Activated naive CD4-positive, alpha-beta T cell treated with anti-CD3 and anti-CD28 coated beads for 36 hours (primary cell): ENCODE data around the gene SGCA. TPM values are rescaled to one million over a fixed set of nuclear protein-coding genes. Genes with fewer than 3 reads are reported as not detected.

Source experiments
- CTCF ChIA-PET: fragments of 350-600 bp; sonication (Branson Sonifier 250); formaldehyde crosslinking; loops from one replicate; lab custom pipeline; 2021; ENCODE audit warnings: antibody characterized with exemption; lab: Charles Lee
- DNase-seq: peaks from one replicate; pipeline ENCODE4 v3.0.0-alpha.2; 2020
- H3K27ac Mint-ChIP-seq: one replicate; pipeline ENCODE4 v1.8.0; 2021; ENCODE audit warnings: mild to moderate bottlenecking, mixed read lengths
- H3K27me3 Mint-ChIP-seq: one replicate; pipeline ENCODE4 v1.8.0; 2021; ENCODE audit warnings: low read depth, mixed read lengths
- H3K36me3 Mint-ChIP-seq: one replicate; pipeline ENCODE4 v1.8.0; 2021; ENCODE audit warnings: low read depth, mixed read lengths
- H3K4me1 Mint-ChIP-seq: one replicate; pipeline ENCODE4 v1.8.0; 2021; ENCODE audit warnings: low read depth, mixed read lengths
- H3K4me3 Mint-ChIP-seq: one replicate; pipeline ENCODE4 v1.8.0; 2021; ENCODE audit warnings: mild to moderate bottlenecking, moderate library complexity, mixed read lengths
- H3K9me3 Mint-ChIP-seq: one replicate; pipeline ENCODE4 v1.8.0; 2021; ENCODE audit warnings: mixed read lengths
- intact Hi-C: fragments of 100-400 bp; cut with micrococcal nuclease; formaldehyde crosslinking; loops from one replicate; pipeline ENCODE4 v1.15.1; 2023
- total RNA-seq, 2 experiments: library from RNA; stranded (reverse); gene quantifications; one replicate each; pipeline ENCODE4 v1.2.3, GENCODE V29; 2021

The SGCA gene
- total RNA-seq, 2 experiments from 2014 or later = 0.14 TPM; not detected in 1

DNA sequence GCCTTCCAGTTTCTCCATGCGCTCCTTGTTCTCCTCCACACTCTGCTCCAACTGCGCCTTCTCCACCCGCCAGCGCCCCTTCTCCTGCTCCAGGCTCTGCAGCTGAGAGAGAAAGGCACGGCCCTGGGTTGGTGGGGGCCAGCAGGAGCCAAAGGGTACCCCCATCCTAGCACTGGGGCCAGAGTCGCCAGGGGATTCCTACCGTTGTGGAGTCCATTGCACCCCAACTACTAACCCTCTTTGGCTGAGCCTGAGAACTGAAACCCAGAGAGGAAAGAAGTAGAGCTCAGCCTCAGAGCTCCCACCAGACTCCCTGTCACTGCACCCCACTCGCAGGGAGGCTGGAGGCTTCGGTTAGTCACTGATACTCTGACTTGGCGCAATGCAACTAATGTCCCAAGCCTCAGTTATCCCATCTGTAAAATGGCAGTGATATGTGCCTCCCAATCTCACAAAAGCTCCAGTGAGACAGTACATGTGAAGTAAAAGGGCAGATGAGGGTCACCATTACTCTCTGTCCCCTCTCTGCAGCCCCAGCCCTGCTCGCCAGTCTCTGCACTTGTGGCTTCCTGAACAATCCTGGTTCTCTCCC is 29.6 kb upstream of the SGCA start:
- Mint-ChIP-seq H3K9me3 (no peaks in the 10 kb centered on the region), H3K4me3 (no peak overlapping the region), H3K27ac (no peak overlapping the region), H3K36me3 (peaks cover 55% of the 10 kb centered on the region), H3K27me3 (no peaks in the 10 kb centered on the region), H3K4me1 (peaks cover 24% of the 10 kb centered on the region)
- CTCF ChIA-PET = interaction anchor here (0.7 to 2.0 kb wide), 6 partner anchors 16 to 140 kb away, joined by 3 to 6 read pairs (median 4); no protein-coding TSS in a partner anchor
- intact Hi-C loops = no loop called here
- no peak for DNase-seq

DNA sequence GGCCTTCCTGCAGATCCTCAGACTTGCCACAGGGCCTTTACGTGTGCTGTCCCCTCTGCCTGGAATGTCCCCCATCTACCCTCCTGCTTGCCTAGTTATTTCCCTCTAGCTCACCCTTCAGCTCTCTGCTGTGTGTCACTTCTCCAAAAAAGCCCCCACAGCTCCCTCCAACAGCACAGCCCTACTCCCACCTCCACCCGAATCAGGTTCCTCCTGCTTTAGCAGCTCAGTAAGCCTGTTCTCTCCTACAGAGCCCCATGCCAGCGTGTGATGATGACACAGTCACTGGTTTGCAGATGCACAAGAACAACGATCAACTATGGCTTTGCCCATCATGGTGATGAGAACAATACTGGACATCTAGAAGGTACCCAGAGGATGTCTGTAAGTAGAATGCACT is 28.8 kb upstream of the SGCA start:
- no peak overlapping the region for H3K27ac Mint-ChIP-seq
- intact Hi-C loops = no loop called here
- peaks cover 26% of the 10 kb centered on the region for H3K4me1 Mint-ChIP-seq
- CTCF ChIA-PET = interaction anchor here (0.7 to 2.0 kb wide), 6 partner anchors 9 to 140 kb away, joined by 3 to 6 read pairs (median 4); no protein-coding TSS in a partner anchor
- no peak for DNase-seq
- H3K9me3 Mint-ChIP-seq = no peaks in the 10 kb centered on the region
- peaks cover 61% of the 10 kb centered on the region for H3K36me3 Mint-ChIP-seq
- no peak overlapping the region for H3K4me3 Mint-ChIP-seq
- no peaks in the 10 kb centered on the region for H3K27me3 Mint-ChIP-seq

DNA sequence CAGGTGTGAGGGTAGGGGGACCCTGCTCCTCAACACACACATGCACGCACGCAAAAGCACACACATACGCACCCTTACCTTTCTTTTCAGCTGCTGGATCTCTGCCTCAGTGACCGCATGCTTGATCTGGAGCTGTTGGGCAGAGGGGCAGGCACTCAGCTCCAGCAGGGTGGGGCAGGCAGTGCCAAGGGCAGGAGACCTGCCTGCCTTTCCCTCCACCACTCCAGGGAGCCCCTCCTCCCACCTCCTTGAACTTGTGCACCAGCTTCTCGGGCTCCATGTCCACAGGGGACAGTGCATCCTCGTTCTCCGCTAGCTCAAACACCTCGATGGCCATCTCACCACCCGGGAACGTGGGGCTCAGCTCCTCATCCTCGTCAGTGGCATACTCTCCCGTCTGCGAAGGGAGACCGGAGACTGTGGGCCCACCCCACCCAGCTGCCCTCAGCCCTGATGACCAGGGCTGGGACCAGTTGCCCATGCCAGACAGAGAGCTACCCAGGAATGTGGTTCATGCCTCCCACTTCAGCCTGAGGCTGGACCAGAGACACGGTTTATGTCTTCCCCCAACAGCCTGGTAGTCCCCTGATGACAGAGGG is 26.5 kb upstream of the SGCA start:
- no peak for DNase-seq
- no peak overlapping the region for H3K27ac Mint-ChIP-seq
- peaks cover 39% of the 10 kb centered on the region for H3K4me1 Mint-ChIP-seq
- CTCF ChIA-PET = interaction anchor here (0.6 to 4.1 kb wide), 14 partner anchors 8 to 263 kb away, joined by 3 to 44 read pairs (median 6); partner anchors contain the start of genes COL1A1 and PPP1R9B
- H3K27me3 Mint-ChIP-seq = no peaks in the 10 kb centered on the region
- peaks cover 67% of the 10 kb centered on the region for H3K36me3 Mint-ChIP-seq
- no peaks in the 10 kb centered on the region for H3K9me3 Mint-ChIP-seq
- no peak overlapping the region for H3K4me3 Mint-ChIP-seq
- intact Hi-C loops = no loop called here

DNA sequence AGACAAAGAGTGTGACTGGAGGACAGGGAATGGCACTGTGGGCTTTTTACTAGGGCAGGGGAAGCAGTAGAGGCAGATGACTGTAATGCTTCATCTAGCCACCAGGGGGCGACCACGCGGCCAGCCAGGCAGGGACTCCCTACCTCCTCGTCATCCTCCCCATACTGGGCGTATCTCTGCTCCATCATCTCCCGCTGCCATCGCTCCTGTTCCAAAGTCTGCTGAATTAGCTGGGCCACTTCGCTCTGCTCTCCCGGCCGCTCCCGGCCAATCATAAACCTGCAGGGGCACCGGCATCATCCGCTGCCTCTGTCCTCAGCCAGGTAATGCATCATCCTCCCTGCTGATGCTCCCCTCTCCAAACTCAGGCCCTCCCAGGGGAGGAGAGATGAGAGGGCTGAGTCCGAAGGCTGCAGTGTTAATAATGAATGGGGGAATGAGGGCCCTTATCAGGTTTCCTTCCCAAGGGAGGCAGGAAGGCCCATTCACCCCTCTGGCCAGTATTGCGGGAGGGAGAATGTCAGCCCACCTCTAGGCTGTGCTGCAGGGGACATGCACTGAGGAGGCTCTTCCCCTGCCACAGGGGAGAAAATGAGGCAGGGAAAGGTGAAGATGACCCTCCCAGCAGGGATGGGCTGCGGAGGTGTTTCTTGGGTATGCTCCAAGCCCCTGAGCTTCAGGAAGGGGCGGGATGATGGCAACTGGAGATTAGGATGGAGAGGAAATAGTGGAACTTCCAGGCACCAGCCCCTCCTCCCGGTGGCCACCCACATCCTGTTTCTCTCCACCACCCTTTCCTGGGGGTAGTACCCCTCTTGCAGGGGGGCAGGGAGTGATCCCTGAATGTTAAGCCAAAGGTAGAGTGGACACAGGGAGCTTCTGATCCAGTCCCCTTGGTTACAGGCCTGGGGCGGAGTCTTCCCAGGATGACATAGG is 25.6 kb upstream of the SGCA start:
- peaks cover 49% of the 10 kb centered on the region for H3K4me1 Mint-ChIP-seq
- peaks cover 74% of the 10 kb centered on the region for H3K36me3 Mint-ChIP-seq
- peak; percentile 91 for DNase-seq
- CTCF ChIA-PET = interaction anchor here (0.7 to 4.1 kb wide), 14 partner anchors 8 to 389 kb away, joined by 3 to 44 read pairs (median 5); partner anchors contain the start of genes COL1A1 and PPP1R9B
- H3K9me3 Mint-ChIP-seq = no peaks in the 10 kb centered on the region
- H3K27ac Mint-ChIP-seq = peak overlapping the region; percentile 78
- H3K4me3 Mint-ChIP-seq = peak overlapping the region; percentile 44
- intact Hi-C loops = loop anchor here (1.0 kb wide), 4 partner anchors 8 to 58 kb away; no protein-coding TSS in a partner anchor
- no peaks in the 10 kb centered on the region for H3K27me3 Mint-ChIP-seq

GRCh38 chr17:50141026-50141744 is 24.6 kb upstream of the SGCA start:
- no peak overlapping the region for H3K4me3 Mint-ChIP-seq
- H3K4me1 Mint-ChIP-seq = peaks cover 58% of the 10 kb centered on the region
- intact Hi-C loops = no loop called here
- CTCF ChIA-PET = interaction anchor here (0.6 to 4.1 kb wide), 10 partner anchors 7 to 390 kb away, joined by 3 to 44 read pairs (median 12); partner anchors contain the start of gene PPP1R9B
- no peaks in the 10 kb centered on the region for H3K9me3 Mint-ChIP-seq
- peak overlapping the region; percentile 78 for H3K27ac Mint-ChIP-seq
- DNase-seq = no peak
- H3K27me3 Mint-ChIP-seq = no peaks in the 10 kb centered on the region
- H3K36me3 Mint-ChIP-seq = peaks cover 71% of the 10 kb centered on the region

DNA sequence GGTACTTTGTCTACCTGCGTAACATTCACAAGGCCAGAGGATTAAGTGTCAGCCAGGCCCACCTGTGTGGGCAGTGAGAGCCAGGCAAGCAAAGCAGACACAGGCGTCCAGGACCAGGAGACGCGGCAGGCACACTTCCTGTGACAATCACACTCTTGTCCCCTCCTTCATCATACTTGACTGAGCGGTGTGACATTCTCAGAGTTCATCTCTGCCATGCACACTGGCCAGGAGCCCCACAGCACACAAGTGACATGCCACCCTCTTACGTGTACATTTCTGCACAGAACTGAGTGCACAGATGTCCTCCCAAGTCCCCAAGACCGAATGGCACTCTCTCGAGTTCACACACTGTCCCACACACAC is 24.1 kb upstream of the SGCA start:
- Mint-ChIP-seq H3K27ac (peak overlapping the region; percentile 72), H3K9me3 (no peaks in the 10 kb centered on the region), H3K27me3 (no peaks in the 10 kb centered on the region), H3K4me1 (peaks cover 62% of the 10 kb centered on the region), H3K4me3 (no peak overlapping the region), H3K36me3 (peaks cover 67% of the 10 kb centered on the region)
- CTCF ChIA-PET = interaction anchor here (0.6 to 4.1 kb wide), 4 partner anchors 20 to 280 kb away, joined by 4 to 44 read pairs (median 29); no protein-coding TSS in a partner anchor
- intact Hi-C loops = no loop called here
- DNase-seq = no peak

DNA sequence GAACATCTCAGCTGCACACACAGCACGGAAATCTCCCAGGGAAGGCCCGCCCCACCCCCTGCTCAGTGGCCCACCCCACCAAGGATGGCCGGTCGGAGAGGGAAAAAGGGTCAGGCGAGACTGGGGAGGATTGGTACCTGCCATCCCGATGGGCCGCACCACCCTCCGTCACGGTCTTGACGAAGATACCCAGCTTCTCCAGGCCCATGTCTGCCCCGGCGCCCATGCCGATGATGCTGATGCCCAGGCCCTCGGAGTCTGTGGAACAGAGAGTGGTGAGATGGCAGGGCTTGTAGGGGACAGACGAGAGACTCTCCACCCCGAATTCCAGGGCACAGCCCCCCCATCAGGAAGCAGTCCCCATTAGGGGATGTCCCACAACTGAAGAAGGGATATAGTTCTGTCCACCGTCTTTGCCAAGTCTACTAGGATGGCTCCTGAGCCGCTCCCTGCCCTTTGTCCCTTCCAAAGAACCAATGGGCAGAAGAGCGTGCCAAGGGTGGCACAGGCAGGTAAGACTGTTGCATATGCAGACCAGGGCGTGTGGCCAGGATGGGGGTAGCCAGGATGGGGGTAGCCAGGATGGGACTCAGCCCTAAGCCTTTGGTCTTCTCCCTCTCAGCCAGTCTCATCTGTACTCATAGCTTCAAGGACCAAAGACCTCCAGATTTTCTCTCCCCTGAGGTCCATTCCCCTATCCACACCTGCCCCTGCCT is 22.2 kb upstream of the SGCA start:
- intact Hi-C loops = no loop called here
- no peak overlapping the region for H3K4me3 Mint-ChIP-seq
- CTCF ChIA-PET = interaction anchor here (1.3 kb wide), 1 partner anchor 18 kb away, joined by 3 read pairs; no protein-coding TSS in a partner anchor

DNA sequence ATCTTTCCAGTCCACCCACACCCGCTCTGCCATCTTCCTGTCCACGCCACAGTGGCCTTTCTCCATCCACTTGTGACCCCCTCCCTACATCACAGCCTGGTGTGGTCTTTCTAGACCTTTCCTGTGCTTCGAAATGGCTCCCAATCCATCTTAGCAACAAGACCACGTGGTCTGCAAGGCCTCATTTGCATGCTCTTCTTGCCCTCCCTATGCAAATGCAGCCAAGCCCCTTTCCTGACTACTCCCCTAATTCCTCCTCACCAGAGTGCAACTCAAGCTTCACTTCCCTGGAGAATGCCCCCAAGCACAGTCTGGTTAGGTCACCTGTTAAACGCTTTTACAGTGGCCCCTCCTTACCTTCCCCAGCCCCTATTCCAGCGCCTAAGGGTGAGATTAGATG is 21.4 kb upstream of the SGCA start:
- CTCF ChIA-PET = interaction anchor here (1.1 to 3.1 kb wide), 3 partner anchors 17 to 34 kb away, joined by 3 to 13 read pairs (median 4); no protein-coding TSS in a partner anchor
- intact Hi-C loops = no loop called here
- H3K9me3 Mint-ChIP-seq = no peaks in the 10 kb centered on the region
- H3K4me3 Mint-ChIP-seq = no peak overlapping the region
- peaks cover 75% of the 10 kb centered on the region for H3K4me1 Mint-ChIP-seq
- H3K36me3 Mint-ChIP-seq = peaks cover 63% of the 10 kb centered on the region
- no peaks in the 10 kb centered on the region for H3K27me3 Mint-ChIP-seq
- H3K27ac Mint-ChIP-seq = peak overlapping the region; percentile 22
- DNase-seq = no peak

More for the DNA sequence above, 22.2 kb upstream of the SGCA start:
- no peak for DNase-seq
- peak overlapping the region; percentile 22 for H3K27ac Mint-ChIP-seq
- peaks cover 75% of the 10 kb centered on the region for H3K4me1 Mint-ChIP-seq
- H3K36me3 Mint-ChIP-seq = peaks cover 65% of the 10 kb centered on the region
- no peaks in the 10 kb centered on the region for H3K9me3 Mint-ChIP-seq
- H3K27me3 Mint-ChIP-seq = no peaks in the 10 kb centered on the region

GRCh38 chr17:50144845-50145531 is 20.8 kb upstream of the SGCA start:
- Mint-ChIP-seq H3K27me3 (no peaks in the 10 kb centered on the region), H3K4me3 (peak overlapping the region; percentile 39), H3K4me1 (peaks cover 72% of the 10 kb centered on the region), H3K27ac (peak overlapping the region; percentile 76), H3K9me3 (no peaks in the 10 kb centered on the region), H3K36me3 (peaks cover 58% of the 10 kb centered on the region)
- peak; percentile 41 for DNase-seq
- intact Hi-C loops = no loop called here
- CTCF ChIA-PET = interaction anchor here (1.1 to 3.1 kb wide), 5 partner anchors 17 to 51 kb away, joined by 3 to 13 read pairs (median 5); no protein-coding TSS in a partner anchor

GRCh38 chr17:50145532-50146229 is 20.1 kb upstream of the SGCA start:
- CTCF ChIA-PET = interaction anchor here (0.5 to 3.1 kb wide), 10 partner anchors 9 to 52 kb away, joined by 3 to 13 read pairs (median 4); no protein-coding TSS in a partner anchor
- H3K9me3 Mint-ChIP-seq = no peaks in the 10 kb centered on the region

More at GRCh38 chr17:50145532-50146229, 20.1 kb upstream of the SGCA start:
- no peak for DNase-seq
- Mint-ChIP-seq H3K27me3 (no peaks in the 10 kb centered on the region), H3K4me3 (peak overlapping the region; percentile 39), H3K4me1 (peaks cover 65% of the 10 kb centered on the region), H3K36me3 (peaks cover 51% of the 10 kb centered on the region), H3K27ac (peak overlapping the region; percentile 76)
- intact Hi-C loops = no loop called here
